Neural cell (in vitro differentiated cells): ENCODE data around the gene CMTM3. TPM values are rescaled to one million over a fixed set of nuclear protein-coding genes. Genes with fewer than 3 reads are reported as not detected.

Source experiments
- H2AFZ ChIP-seq: fragments of 200-600, 300-800 bp; sonication (generic), shearing (Covaris generic); 2 replicates; pipeline ENCODE4 v1.6.0; 2014; ENCODE audit warnings: low read depth, mild to moderate bottlenecking, antibody characterized with exemption, low read length, moderate library complexity
- H3F3A ChIP-seq: fragments of 200-600 bp; shearing (Covaris generic); 2 replicates; pipeline ENCODE4 v1.6.1; 2016; ENCODE audit warnings: mild to moderate bottlenecking, moderate library complexity, mixed read lengths, antibody characterized with exemption, low read length; ENCODE audit not compliant: insufficient read depth, poor library complexity, severe bottlenecking
- H3K27ac ChIP-seq: fragments of 200-600, 300-800 bp; sonication (generic), shearing (Covaris generic); 2 replicates; pipeline ENCODE4 v1.5.1; 2014; ENCODE audit warnings: mild to moderate bottlenecking, low read length, moderate library complexity
- H3K27me3 ChIP-seq: fragments of 300-800, 200-600 bp; sonication (generic), shearing (Covaris generic); 2 replicates; pipeline ENCODE4 v1.6.0; 2014; ENCODE audit warnings: mild to moderate bottlenecking, low read depth, low read length, moderate library complexity; ENCODE audit not compliant: insufficient read depth
- H3K36me3 ChIP-seq: fragments of 300-800, 200-600 bp; sonication (generic), shearing (Covaris generic); 2 replicates; pipeline ENCODE4 v1.5.1; 2014; ENCODE audit warnings: mild to moderate bottlenecking, antibody characterized with exemption, low read length, moderate library complexity; ENCODE audit not compliant: insufficient read depth
- H3K4me2 ChIP-seq: fragments of 300-800, 200-600 bp; sonication (generic), shearing (Covaris generic); 2 replicates; pipeline ENCODE4 v1.6.0; 2014; ENCODE audit warnings: mild to moderate bottlenecking, low read length
- H3K4me3 ChIP-seq: fragments of 300-800, 200-600 bp; sonication (generic), shearing (Covaris generic); 2 replicates; pipeline ENCODE4 v1.5.1; 2014; ENCODE audit warnings: mild to moderate bottlenecking, low read length, moderate library complexity
- H3K79me2 ChIP-seq: fragments of 200-600 bp; shearing (Covaris generic); replicated peaks from 2 replicates; pipeline ENCODE4 v1.6.0; 2014; ENCODE audit warnings: mild to moderate bottlenecking, low read length, moderate library complexity; ENCODE audit not compliant: insufficient read depth
- H3K9ac ChIP-seq: fragments of 300-800, 200-600 bp; sonication (generic), shearing (Covaris generic); 2 replicates; pipeline ENCODE4 v1.6.1; 2016; ENCODE audit warnings: mild to moderate bottlenecking, low read length, mixed read lengths
- H3K9me2 ChIP-seq: fragments of 200-600 bp; shearing (Covaris generic); 2 replicates; pipeline ENCODE4 v1.6.1; 2016; ENCODE audit warnings: mild to moderate bottlenecking, low read length, mixed read lengths; ENCODE audit not compliant: insufficient read depth
- H3K9me3 ChIP-seq: fragments of 200-600, 300-800 bp; sonication (generic), shearing (Covaris generic); 2 replicates; pipeline ENCODE4 v1.6.1; 2016; ENCODE audit warnings: mild to moderate bottlenecking, mixed run types, low read length, moderate library complexity, mixed read lengths
- H4K20me1 ChIP-seq: fragments of 200-600 bp; shearing (Covaris generic); 2 replicates; pipeline ENCODE4 v1.6.1; 2016; ENCODE audit warnings: mild to moderate bottlenecking, mixed run types; ENCODE audit not compliant: insufficient read depth
- CTCF ChIP-seq: fragments of 450-650 bp; IDR thresholded peaks from 2 replicates; pipeline ENCODE4 v1.5.1; 2014; ENCODE audit warnings: antibody characterized with exemption, mild to moderate bottlenecking, moderate library complexity; ENCODE audit not compliant: poor library complexity, severe bottlenecking
- EP300 ChIP-seq: fragments of 450-650 bp; conservative IDR thresholded peaks from 2 replicates; pipeline ENCODE4 v1.6.1; 2014; ENCODE audit warnings: antibody characterized with exemption, mild to moderate bottlenecking, moderate library complexity; ENCODE audit not compliant: poor library complexity, severe bottlenecking
- EZH2 ChIP-seq: fragments of 200-600, 300-800 bp; shearing (Covaris generic), sonication (generic); IDR thresholded peaks from 2 replicates; pipeline ENCODE4 v1.6.1; 2014; ENCODE audit warnings: antibody characterized with exemption, low read length, borderline replicate concordance, mild to moderate bottlenecking; ENCODE audit not compliant: insufficient read depth, poor library complexity, severe bottlenecking
- MXI1 ChIP-seq: fragments of 450-650 bp; conservative IDR thresholded peaks from 2 replicates; pipeline ENCODE4 v1.6.1; 2014; ENCODE audit warnings: antibody characterized with exemption, mild to moderate bottlenecking; ENCODE audit not compliant: poor library complexity, severe bottlenecking
- POLR2AphosphoS5 ChIP-seq: IDR thresholded peaks from 2 replicates; pipeline ENCODE4 v1.6.1; 2012
- RAD21 ChIP-seq: fragments of 450-650 bp; conservative IDR thresholded peaks from 2 replicates; pipeline ENCODE4 v1.6.1; 2014; ENCODE audit warnings: antibody characterized with exemption, mild to moderate bottlenecking, moderate library complexity
- REST ChIP-seq: IDR thresholded peaks from 2 replicates; pipeline ENCODE4 v1.6.1; 2012; ENCODE audit warnings: borderline replicate concordance
- SMC3 ChIP-seq: fragments of 450-650 bp; conservative IDR thresholded peaks from 2 replicates; pipeline ENCODE4 v1.6.1; 2014; ENCODE audit warnings: antibody characterized with exemption, mild to moderate bottlenecking, moderate library complexity; ENCODE audit not compliant: poor library complexity
- TAF1 ChIP-seq: IDR thresholded peaks from 2 replicates; pipeline ENCODE4 v1.6.1; 2012; ENCODE audit warnings: low read depth
- polyA plus RNA-seq: library from polyadenylated mRNA; depleted of rRNA; stranded (reverse); fragments of >200 nt; gene quantifications from 2 replicates; pipeline ENCODE4 v1.2.3, GENCODE V29; 2014

Gene CMTM3
- polyA plus RNA-seq, 1 donor from 2014 or later: 7.7 TPM

- H3K9me2 ChIP-seq: no peaks in the 10 kb centered on the region
- TF ChIP-seq EP300 (no peak), REST (no peak), MXI1 (no peak), TAF1 (no peak), POLR2AphosphoS5 (no peak), CTCF (no peak), SMC3 (no peak), RAD21 (no peak), EZH2 (no peak)
- H3K9ac ChIP-seq: no peak overlapping the region
Measured at GRCh38 chr16:66636199-66636598, 31.7 kb downstream of the CMTM3 start.

GRCh38 chr16:66637806-66638205 lies 33.3 kb downstream of the CMTM3 start:
- Histone ChIP-seq H2AFZ (no peak overlapping the region), H3K27ac (no peak overlapping the region), H3K9me3 (no peaks in the 10 kb centered on the region), H3K36me3 (no peaks in the 10 kb centered on the region), H3K27me3 (no peaks in the 10 kb centered on the region), H3K4me2 (no peak overlapping the region), H4K20me1 (no peaks in the 10 kb centered on the region), H3K79me2 (no peaks in the 10 kb centered on the region), H3K4me3 (no peak overlapping the region), H3F3A (no peaks in the 10 kb centered on the region), H3K9me2 (no peaks in the 10 kb centered on the region), H3K9ac (no peak overlapping the region)
- TF ChIP-seq RAD21 (no peak), SMC3 (no peak), REST (no peak), CTCF (no peak), EP300 (no peak), POLR2AphosphoS5 (no peak), TAF1 (no peak), MXI1 (no peak), EZH2 (no peak)

More at GRCh38 chr16:66636199-66636598, 31.7 kb downstream of the CMTM3 start:
- H2AFZ ChIP-seq: no peak overlapping the region
- no peak overlapping the region for H3K4me3 ChIP-seq
- no peaks in the 10 kb centered on the region for H3K9me3 ChIP-seq
- H3F3A ChIP-seq: no peaks in the 10 kb centered on the region
- H4K20me1 ChIP-seq: no peaks in the 10 kb centered on the region
- H3K4me2 ChIP-seq: no peak overlapping the region
- H3K36me3 ChIP-seq: no peaks in the 10 kb centered on the region
- H3K27ac ChIP-seq: no peak overlapping the region
- no peaks in the 10 kb centered on the region for H3K27me3 ChIP-seq
- no peaks in the 10 kb centered on the region for H3K79me2 ChIP-seq
